GM18519 (cell line): Measurements from ENCODE around the gene ZNF521.

Experiments used
- ATAC-seq: cut with Tn5 transposase; IDR thresholded peaks from one replicate; pipeline ENCODE4 v1.9.1; 2021; ENCODE audit warnings: mild to moderate bottlenecking, moderate library complexity; ENCODE audit not compliant: unreplicated experiment, low FRiP score

Gene ZNF521

GRCh38 chr18:25340762-25341161 is 11.2 kb downstream of the ZNF521 start:
- ATAC-seq, result no peak

- ATAC-seq, result no peak
These were observed 16.3 kb downstream of the ZNF521 start for GRCh38 chr18:25335676-25336075.

- no peak for ATAC-seq
These were observed 16.9 kb downstream of the ZNF521 start for GRCh38 chr18:25335062-25335461.

- ATAC-seq, result no peak
These were observed 17.4 kb downstream of the ZNF521 start for GRCh38 chr18:25334588-25334987.

- no peak for ATAC-seq
These were observed 20.0 kb downstream of the ZNF521 start for GRCh38 chr18:25332002-25332401.

GRCh38 chr18:25329783-25330182 is 22.2 kb downstream of the ZNF521 start:
- no peak for ATAC-seq

- no peak for ATAC-seq
These were observed 24.4 kb downstream of the ZNF521 start for GRCh38 chr18:25327584-25327983.

- ATAC-seq, result no peak
These were observed 25.5 kb downstream of the ZNF521 start for GRCh38 chr18:25326361-25326952.

GRCh38 chr18:25322806-25323205 is 29.2 kb downstream of the ZNF521 start:
- ATAC-seq, result no peak

- ATAC-seq, result no peak
These were observed 35.5 kb downstream of the ZNF521 start for GRCh38 chr18:25316381-25317018.

- no peak for ATAC-seq
These were observed 37.2 kb downstream of the ZNF521 start for GRCh38 chr18:25314838-25315190.

- ATAC-seq, result no peak
These were observed 37.7 kb downstream of the ZNF521 start for GRCh38 chr18:25314151-25314837.

GRCh38 chr18:25313268-25313667 is 38.7 kb downstream of the ZNF521 start:
- ATAC-seq, result no peak

- no peak for ATAC-seq
These were observed 41.9 kb downstream of the ZNF521 start for GRCh38 chr18:25310045-25310444.

GRCh38 chr18:25308381-25308780 is 43.6 kb downstream of the ZNF521 start:
- ATAC-seq, result no peak

- ATAC-seq, result no peak
These were observed 44.8 kb downstream of the ZNF521 start for GRCh38 chr18:25307192-25307591.

- no peak for ATAC-seq
These were observed 45.3 kb downstream of the ZNF521 start for GRCh38 chr18:25306671-25307070.

GRCh38 chr18:25305584-25305983 is 46.4 kb downstream of the ZNF521 start:
- ATAC-seq, result no peak

GRCh38 chr18:25300492-25300891 is 51.5 kb downstream of the ZNF521 start:
- no peak for ATAC-seq

- no peak for ATAC-seq
These were observed 52.3 kb downstream of the ZNF521 start for GRCh38 chr18:25299426-25300300.

GRCh38 chr18:25298853-25299274 is 53.1 kb downstream of the ZNF521 start:
- no peak for ATAC-seq
